GM18861 (cell line): ENCODE data around the gene MYDGF.

ENCODE experiments used
- ATAC-seq: cut with Tn5 transposase; IDR thresholded peaks from one replicate; pipeline ENCODE4 v1.9.1; 2021; ENCODE audit not compliant: unreplicated experiment

Gene MYDGF

DNA sequence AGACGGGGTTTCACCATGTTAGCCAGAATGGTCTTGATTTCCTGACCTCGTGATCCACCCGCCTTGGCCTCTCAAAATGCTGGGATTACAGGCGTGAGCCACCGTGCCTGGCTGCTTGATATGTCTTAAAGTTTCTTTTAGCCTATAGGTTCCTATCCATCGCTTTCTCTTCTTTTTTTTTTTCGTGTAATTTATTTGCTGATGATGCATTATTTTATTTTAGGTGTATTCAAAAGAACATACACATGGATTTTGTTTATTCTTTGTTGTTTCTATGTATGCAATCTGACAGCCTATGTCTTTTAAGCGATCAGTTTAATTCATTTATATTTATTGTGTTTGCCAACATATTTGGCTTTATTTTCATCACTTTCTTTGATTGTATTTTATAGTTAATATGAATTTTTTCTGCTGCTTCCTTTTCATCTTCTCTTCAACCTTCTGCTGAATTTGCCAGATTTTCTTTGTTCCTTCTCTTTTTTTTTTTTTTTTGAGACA lies 56.8 kb downstream of the MYDGF start:
- no peak for ATAC-seq

DNA sequence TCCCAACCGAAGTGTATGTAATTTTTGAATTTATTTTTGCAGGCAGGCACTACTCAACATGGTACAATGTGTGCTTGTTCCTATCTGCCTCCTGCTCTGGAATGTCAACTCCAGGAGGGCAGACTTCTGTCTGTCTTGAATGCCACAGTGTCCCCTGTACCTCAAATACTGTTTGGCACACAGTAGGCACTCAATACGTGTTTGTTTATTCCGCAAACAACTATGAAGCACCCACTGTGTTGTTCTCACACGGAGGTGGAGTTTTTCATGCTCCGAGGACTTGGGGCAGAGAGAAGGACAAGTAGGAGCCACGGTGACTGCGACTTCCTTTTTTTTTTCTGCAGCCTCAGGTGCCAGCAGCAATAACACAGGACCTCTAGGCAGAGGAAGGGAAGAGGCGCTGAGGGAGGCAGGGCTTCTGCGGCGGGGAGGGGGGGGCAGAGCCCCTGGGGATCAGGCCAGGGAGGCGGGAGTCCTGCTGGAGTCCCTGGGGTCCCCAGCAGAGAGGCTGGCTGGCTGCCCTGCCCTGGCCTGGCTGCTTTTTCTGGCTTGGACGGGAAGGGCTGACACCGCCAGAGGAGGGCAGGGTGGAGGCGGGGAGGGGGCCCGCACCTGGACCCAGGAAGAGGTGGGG lies 60.1 kb downstream of the MYDGF start:
- ATAC-seq, result no peak
